ENCODE data around the gene DLAT.
A peak's percentile ranks its signal among the peaks of the same experiment; 100 is the strongest.

DNA sequence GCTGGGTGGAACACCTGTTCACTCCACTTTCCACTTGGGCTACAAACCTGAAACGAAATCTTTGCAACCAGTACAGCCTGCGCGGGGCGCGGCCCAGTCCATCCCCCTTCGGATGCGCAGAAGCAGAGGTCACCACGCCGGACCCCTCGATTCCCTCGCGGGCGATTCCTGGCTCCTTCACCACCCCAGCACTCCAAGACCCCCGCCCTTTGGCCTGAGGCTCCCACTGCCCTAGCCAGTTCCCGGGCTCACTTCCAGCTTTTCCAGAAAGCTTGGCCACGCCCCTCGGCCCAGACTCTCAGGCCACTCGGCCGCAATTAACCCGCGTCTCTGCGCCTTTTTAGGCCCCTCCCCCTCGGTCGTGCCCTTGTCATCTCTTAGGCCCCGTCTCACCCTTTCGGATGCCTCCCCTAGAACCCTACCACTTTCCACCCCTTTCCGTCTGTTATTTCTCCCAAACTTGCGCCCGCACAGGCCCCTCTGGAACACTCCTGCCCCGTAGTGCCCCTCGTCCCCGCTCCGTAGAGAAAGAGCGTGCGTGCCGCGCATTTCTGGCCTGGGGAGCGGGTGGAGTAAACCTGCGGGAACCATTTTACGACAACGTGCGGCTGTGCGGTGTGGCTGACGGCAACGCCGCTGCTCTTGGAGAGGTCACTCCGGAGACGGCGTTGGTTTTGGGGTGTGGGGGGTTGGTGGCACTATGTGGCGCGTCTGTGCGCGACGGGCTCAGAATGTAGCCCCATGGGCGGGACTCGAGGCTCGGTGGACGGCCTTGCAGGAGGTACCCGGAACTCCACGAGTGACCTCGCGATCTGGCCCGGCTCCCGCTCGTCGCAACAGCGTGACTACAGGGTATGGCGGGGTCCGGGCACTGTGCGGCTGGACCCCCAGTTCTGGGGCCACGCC lies at the start of gene DLAT:
- TF ChIP-seq, protein P1, sequence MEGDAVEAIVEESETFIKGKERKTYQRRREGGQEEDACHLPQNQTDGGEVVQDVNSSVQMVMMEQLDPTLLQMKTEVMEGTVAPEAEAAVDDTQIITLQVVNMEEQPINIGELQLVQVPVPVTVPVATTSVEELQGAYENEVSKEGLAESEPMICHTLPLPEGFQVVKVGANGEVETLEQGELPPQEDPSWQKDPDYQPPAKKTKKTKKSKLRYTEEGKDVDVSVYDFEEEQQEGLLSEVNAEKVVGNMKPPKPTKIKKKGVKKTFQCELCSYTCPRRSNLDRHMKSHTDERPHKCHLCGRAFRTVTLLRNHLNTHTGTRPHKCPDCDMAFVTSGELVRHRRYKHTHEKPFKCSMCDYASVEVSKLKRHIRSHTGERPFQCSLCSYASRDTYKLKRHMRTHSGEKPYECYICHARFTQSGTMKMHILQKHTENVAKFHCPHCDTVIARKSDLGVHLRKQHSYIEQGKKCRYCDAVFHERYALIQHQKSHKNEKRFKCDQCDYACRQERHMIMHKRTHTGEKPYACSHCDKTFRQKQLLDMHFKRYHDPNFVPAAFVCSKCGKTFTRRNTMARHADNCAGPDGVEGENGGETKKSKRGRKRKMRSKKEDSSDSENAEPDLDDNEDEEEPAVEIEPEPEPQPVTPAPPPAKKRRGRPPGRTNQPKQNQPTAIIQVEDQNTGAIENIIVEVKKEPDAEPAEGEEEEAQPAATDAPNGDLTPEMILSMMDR (tag by site-specific recombination; IDR thresholded peaks at IDR 0.05) = no peak
- TF ChIP-seq ZNF549 (tag by site-specific recombination; IDR thresholded peaks at IDR 0.05) = no peak
- TF ChIP-seq, protein P2, sequence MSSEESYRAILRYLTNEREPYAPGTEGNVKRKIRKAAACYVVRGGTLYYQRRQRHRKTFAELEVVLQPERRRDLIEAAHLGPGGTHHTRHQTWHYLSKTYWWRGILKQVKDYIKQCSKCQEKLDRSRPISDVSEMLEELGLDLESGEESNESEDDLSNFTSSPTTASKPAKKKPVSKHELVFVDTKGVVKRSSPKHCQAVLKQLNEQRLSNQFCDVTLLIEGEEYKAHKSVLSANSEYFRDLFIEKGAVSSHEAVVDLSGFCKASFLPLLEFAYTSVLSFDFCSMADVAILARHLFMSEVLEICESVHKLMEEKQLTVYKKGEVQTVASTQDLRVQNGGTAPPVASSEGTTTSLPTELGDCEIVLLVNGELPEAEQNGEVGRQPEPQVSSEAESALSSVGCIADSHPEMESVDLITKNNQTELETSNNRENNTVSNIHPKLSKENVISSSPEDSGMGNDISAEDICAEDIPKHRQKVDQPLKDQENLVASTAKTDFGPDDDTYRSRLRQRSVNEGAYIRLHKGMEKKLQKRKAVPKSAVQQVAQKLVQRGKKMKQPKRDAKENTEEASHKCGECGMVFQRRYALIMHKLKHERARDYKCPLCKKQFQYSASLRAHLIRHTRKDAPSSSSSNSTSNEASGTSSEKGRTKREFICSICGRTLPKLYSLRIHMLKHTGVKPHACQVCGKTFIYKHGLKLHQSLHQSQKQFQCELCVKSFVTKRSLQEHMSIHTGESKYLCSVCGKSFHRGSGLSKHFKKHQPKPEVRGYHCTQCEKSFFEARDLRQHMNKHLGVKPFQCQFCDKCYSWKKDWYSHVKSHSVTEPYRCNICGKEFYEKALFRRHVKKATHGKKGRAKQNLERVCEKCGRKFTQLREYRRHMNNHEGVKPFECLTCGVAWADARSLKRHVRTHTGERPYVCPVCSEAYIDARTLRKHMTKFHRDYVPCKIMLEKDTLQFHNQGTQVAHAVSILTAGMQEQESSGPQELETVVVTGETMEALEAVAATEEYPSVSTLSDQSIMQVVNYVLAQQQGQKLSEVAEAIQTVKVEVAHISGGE (tag by site-specific recombination; conservative IDR thresholded peaks at IDR 0.05; ENCODE audit: low read depth) = peak; percentile 89

Measured in HEK293 (cell line).